HL-60/S4 treated with retinoic acid at 250 ng/mL for 4 days and 3 days (cell line): Measurements from ENCODE around the gene FTCD.
"Not testable (repeated sequence)": the region's sequence is repeated elsewhere in the genome, so short reads cannot be mapped to it uniquely, and the experiment has no call there.

Source experiments
- in situ Hi-C: fragments of 300-500 bp; cut with MboI; formaldehyde crosslinking; loops from 2 replicates; pipeline ENCODE4 v1.7.0; 2022; ENCODE audit warnings: low sequenced_read_pairs

The FTCD gene

DNA sequence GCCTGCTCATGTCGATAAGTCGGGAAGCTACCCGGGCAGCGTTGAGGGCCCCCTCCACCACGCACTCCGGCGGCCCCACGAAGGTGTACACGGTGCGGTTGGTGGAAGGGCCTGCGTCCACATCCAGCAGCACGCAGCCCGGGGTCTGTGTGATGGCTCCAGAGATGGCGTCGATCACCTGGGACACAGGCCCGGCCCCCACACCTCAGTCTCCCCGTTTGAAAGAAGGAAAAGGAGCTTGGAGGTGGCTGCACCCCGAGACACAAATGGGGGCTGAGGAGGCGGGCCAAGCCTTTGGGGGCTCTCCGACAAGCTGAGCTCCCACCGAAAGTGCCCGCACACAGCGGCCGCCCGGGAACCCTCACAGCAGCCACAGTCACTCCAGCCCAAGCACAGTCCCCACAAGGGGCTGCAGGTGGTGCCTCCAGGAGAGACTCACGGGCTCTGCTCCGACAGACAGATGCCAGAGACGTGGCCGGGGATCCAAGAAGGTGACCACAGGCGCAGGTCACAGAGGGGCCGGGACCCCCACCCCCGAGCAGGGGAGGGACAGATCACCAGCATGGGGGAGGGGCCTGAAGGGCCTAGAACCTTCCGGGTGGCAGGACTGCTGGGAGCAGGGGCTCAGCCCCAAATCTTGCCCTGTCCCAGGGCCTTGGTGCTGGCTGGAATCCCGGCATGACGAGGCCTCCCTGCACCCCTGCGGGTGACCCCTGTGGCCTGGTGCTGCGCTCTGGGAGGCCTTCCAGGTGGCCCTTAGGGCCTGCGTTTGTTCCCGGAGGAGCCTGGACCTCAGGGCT, 1.0 kb downstream of the FTCD start:
- in situ Hi-C loops: no loop called here

DNA sequence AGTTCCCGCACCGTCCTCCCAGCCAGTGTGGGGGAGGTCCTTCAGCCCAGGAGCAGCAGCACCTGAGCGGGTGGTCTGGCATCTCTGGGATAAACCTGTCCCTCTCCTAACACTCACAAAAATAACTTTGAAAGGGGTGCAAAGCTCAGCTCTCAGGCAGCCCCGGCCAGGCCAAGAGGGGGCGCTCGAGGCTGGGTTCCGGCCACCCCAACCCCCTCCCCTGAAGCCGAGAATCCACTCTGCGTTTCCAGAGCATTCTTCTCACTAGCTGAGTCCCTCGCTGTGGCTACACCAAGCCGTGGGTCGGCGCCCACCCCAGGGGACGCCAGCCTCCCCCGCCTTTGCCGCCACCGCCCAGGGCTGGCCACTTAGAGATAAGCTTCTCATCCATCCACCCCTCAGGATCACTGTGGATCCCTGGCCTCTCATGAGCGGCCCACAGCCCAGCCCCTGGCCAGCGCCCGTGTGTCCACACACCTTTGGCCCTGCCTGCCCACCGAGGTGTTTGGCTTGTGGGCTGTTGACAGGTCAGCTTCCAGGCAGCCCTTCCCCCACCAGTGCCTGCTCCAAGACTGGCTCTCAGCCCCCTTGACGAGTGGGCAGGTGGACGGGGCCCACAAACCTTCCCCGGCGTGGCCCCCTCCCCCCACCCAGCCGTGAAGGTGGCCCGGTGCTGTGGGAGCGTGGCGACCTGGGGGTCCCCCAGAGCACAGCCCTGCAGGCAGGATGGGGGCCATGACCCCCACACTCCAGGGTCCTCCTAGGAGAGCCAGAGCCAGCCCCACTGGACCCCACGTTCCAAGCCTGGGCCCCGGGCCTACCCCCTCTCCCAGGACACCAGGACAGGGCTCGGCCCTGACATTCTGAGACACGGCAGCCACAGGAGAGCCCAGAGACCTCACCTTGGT, 1.9 kb downstream of the FTCD start:
- in situ Hi-C loops: no loop called here

DNA sequence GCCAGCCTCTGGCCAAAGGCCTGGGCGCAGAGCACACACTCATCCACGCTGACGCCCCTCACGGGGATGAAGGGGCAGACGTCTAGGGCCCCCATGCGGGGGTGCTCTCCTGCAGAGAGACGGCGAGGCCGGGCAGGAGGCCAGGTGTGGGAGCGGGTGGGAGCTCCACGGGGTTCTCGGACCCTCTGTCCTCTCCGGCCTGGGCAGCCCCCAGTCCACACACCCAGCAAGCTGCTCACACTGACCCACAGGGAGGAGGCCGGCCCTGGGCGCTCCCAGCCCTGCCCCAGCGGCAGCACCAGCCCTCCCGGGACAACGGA, 2.5 kb downstream of the FTCD start:
- in situ Hi-C loops: no loop called here

DNA sequence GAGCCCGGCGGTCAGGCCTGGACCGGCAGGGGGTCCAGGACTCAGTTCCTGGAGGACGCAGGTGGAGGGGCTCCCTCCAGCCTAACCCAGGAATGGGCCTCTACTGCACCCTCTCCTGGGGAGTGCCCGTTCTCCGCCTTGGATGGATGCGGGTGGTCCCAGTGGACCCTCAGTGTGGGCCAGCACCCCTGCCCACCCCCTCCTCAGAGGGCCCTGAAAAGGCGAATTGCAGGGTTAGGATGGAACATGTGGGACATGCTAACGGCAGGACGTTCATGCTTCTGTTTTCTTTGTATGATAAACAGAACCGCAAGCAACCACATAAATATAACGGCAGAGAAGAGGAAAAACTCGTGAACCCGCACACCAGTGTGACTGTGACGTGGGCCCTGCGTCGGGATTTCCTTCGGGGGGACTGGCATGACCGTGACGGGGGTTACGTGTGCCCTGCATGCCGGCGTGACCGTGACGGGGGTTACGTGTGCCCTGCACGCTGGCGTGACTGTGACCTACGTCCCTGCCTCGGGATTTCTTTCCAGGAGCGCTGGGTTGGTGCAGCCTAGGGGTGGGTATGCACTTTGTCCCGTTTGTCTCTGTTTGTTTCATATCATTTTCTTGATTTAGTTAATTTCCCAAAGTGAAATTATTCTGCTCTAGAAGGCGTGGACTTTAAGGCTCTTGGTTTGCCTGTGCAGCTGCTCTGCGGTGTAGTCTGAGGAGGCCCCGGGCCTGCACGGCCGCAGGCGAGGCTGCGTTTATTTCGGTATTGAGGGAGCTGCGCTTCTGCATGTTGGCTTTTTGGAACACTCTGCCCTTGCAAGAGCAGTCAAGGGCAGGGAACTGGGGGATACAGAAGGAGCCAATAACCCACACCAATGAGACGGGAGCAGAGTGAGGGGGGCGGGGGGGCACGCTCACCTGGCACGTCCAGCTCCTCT, 3.1 kb downstream of the FTCD start:
- in situ Hi-C loops: no loop called here

GRCh38 chr21:46151261-46151988, 4.0 kb downstream of the FTCD start:
- in situ Hi-C loops: no loop called here

- in situ Hi-C loops: no loop called here
These were observed 4.8 kb downstream of the FTCD start for GRCh38 chr21:46150491-46151121.

DNA sequence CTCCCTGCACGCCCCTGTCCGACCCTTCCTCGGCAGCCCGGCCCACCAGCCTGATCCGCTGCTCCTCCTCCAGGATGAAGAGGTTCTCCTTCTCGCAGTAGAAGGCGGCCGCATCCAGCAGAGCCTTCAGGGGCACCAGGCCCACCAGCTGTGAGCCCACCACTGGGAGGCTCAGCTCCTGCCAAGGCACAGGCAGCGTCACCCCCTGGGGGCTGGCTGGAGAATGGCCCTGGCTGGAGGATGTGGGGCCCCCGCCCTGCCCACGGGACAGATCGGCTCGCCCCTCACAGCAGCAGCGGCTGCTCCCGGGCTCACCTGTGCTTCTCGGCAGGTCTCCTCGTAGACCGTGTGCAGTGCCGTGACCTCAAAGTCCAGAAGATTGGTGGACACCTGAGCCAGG, 5.3 kb downstream of the FTCD start:
- in situ Hi-C loops: no loop called here

- in situ Hi-C loops: no loop called here
These were observed 6.0 kb downstream of the FTCD start for GRCh38 chr21:46149205-46149901.

- in situ Hi-C loops: no loop called here
These were observed 7.3 kb downstream of the FTCD start for GRCh38 chr21:46148106-46148505.

GRCh38 chr21:46147429-46147828, 8.0 kb downstream of the FTCD start:
- in situ Hi-C loops: not testable (repeated sequence)

DNA sequence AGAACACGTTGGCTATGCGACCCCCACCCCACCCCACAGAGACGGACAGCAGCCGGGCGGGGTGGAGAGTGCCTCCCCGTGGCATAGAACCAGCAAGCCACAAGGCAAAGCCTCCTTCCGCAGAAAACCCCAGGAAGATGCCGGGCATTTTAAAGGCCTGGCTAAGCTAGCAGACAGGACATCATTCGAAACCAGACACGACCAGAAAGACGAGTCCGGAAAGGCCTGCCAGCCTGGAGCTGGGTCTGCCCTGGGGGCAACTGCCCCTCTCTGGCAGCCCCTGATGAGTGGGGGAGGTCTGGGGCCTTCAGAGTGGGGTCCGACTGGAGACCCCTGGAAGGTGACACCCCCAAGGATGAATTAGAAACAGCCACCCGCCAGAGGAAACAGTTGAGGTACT, 8.5 kb downstream of the FTCD start:
- in situ Hi-C loops: no loop called here

DNA sequence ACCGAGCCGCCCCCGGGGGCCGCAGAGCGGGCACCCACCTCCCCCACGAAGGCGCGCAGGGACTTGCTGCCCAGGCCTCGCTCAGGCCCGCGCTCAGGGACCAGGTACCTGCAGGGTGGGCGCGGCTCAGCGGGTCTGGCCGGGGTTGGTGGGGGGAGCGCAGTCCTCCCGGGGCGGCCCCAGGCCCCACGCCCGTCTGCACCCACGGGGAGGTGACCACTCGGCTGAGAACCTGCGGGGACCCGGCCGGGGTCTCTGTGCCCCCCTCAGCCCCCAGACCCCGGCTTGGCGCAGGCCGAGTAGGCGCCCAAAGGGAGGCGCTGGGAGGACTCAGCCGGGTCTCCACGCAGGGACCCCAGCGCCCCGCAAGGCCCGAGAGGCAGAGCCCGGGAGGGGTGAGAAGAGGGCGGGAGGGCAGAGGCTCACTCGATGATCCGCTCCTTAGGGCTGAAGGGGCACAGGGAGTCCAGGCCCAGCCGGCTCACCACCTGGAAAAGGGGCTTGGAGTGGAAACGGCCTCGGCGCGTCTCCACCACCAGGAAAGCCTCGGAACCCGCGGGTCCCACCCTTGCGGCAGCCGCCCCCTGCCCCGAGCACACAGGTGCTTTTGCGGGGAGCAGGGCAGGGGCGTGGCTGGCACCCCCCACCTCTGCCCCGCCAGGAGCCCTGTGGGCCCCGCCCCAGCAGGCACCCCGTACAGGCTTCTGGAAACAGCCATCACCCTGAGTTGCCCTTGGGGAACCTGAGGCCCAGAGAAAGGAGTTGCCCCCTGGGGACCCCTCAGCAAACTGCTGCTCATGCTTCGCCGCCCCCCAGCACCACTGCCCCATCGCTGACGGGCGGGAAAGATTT, 9.3 kb downstream of the FTCD start:
- in situ Hi-C loops: no loop called here

- in situ Hi-C loops: no loop called here
These were observed 10.1 kb downstream of the FTCD start for GRCh38 chr21:46145159-46145839.

DNA sequence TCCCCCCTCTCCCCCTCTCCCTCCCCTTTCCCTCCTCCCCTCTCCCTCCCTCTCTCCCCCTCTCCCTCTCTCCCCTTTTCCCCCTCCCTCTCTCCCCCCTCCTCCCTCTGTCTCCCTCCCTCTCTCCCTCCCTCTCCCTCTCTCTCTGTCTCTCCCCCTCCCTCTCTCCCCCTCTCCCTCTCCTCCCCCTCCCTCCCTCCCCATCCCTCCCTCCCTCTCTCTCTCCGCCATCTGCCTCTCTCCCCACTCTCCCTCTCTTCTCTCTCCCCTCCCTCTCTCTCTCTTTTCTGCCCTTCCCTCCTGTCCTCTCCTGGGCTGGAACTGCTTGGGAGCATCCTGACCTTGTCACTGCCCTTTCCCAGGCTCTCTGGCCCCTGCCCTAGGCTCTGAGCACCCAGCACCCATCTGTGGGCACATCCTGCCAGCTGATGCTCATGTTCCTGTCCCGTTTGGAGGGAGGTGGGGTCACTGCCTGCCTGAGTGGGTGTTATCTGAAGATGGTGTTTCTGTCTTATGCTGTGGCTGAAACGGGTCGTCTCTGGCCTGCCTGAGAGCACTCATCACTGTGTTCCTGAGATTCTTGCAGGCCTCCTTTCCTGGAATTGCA, 10.8 kb downstream of the FTCD start:
- in situ Hi-C loops: no loop called here

DNA sequence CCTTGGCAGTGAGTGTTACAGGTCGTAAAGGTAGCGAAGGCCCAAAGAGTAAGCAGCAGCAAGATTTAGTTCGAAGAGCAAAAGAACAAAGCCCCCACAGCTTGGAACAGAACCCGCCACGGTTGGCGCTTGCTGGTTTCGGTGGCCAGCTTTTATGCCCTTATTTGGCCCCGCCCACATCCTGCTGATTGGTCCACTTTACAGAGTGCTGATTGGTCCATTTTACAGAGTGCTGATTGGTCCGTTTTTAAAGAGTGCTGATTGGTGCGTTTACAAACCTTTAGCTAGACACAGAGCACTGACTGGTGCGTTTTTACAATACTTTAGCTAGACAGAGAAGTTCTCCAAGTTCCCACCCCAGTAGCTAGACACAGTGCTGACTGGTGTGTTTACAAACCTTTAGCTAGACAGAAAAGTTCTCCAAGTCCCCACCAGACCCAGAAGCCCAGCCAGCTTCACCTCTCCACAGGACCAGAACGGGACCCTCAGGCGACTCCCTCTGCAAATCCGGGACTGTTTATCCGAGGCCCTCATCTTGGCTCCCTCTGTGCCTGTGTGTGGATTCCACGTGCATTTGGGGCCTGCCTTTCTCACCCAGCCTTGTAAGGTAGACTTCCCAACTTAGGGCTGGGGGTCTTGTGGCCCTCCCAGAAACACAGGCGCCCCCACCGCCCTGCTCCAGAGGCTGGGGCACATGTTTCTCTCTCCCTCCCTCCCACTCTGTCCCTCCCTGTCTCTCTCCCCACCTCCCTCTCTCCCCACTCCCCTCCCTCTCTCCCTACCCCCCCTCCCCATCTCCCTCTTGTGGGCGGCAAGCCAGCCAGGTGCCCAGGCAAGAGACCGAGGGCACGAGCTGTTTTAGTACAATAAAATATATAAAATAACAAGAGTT, 12.6 kb downstream of the FTCD start:
- in situ Hi-C loops: no loop called here

DNA sequence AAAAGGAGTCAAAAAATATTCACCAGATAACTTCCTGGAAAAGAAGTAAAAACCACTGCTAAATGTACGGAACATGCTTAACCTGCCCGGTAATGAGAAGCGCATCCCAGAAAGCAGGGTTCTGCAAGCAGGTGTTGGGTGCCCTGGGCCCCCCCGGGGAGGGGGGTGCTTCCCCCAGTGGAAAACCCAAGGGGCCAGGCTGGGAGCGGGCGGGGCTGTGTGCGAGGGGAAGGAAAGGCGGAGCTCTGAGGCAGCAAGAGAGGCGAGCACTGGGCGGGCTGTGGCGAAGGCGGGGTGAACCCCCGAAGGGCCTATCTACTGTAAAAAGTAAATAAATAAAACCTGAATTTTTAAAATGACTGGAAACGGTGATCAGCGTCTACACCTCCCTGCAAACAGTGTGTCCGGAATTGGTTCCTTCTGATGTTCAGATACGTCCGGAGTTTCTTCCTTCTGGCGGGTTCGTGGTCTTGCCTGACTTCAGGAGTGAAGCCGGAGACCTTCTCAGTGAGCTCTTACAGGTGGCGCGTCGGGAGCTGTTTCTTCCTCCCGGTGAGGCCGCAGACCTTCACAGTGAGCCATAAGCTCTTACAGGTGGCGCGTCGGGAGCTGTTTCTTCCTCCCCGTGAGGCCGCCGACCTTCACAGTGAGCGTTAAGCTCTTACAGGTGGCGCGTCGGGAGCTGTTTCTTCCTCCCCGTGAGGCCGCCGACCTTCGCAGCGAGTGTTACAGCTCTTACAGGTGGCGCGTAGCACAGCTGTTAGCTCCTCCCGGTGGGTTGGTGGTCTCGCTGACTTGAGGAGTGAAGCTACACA, 13.4 kb downstream of the FTCD start:
- in situ Hi-C loops: no loop called here
